Fibroblast of villous mesenchyme (primary cell): ENCODE measurements around the gene WWC1. TPM values are rescaled to one million over a fixed set of nuclear protein-coding genes. Genes with fewer than 3 reads are reported as not detected.

Source experiments
- DNase-seq: peaks from one replicate; pipeline ENCODE4 v3.0.0-alpha.2; 2010; ENCODE audit warnings: low read depth
- H3K4me3 ChIP-seq: 2 replicates; pipeline ENCODE4 v1.5.1; 2011; ENCODE audit warnings: low read depth, mild to moderate bottlenecking, low read length
- CTCF ChIP-seq: IDR thresholded peaks from 2 replicates; pipeline ENCODE4 v1.5.1; 2012; ENCODE audit warnings: low read depth, mild to moderate bottlenecking, low read length; ENCODE audit not compliant: insufficient read depth
- total RNA-seq: library from RNA; depleted of rRNA; stranded (reverse); fragments of >200 nt; gene quantifications from 2 replicates; pipeline ENCODE4 v1.2.3, GENCODE V29; 2012

WWC1 gene
- total RNA-seq, 1 donor, result 2.2 TPM

GRCh38 chr5:168340487-168340886 is 49.0 kb downstream of the WWC1 start:
- TF ChIP-seq CTCF, result no peak
- DNase-seq, result no peak
- H3K4me3 ChIP-seq, result no peak overlapping the region

- no peak for DNase-seq
- no peak overlapping the region for H3K4me3 ChIP-seq
These were observed 49.7 kb downstream of the WWC1 start for GRCh38 chr5:168341178-168341577.

GRCh38 chr5:168342151-168342825 is 50.8 kb downstream of the WWC1 start:
- DNase-seq, result no peak
- no peak for TF ChIP-seq CTCF

More at GRCh38 chr5:168341178-168341577, 49.7 kb downstream of the WWC1 start:
- no peak for TF ChIP-seq CTCF

GRCh38 chr5:168342985-168343384 is 51.5 kb downstream of the WWC1 start:
- TF ChIP-seq CTCF, result no peak
- H3K4me3 ChIP-seq, result no peak overlapping the region
- DNase-seq, result no peak

More at GRCh38 chr5:168342151-168342825, 50.8 kb downstream of the WWC1 start:
- no peak overlapping the region for H3K4me3 ChIP-seq

GRCh38 chr5:168346417-168346816 is 55.0 kb downstream of the WWC1 start:
- H3K4me3 ChIP-seq, result no peak overlapping the region
- DNase-seq, result no peak
- TF ChIP-seq CTCF, result no peak

- DNase-seq, result no peak
- TF ChIP-seq CTCF, result no peak
- no peak overlapping the region for H3K4me3 ChIP-seq
These were observed 56.1 kb downstream of the WWC1 start for GRCh38 chr5:168347368-168348083.
